ENCODE measurements around the gene SGCD. TPM values are rescaled to one million over a fixed set of nuclear protein-coding genes. Genes with fewer than 3 reads are reported as not detected.

Gene SGCD
- polyA plus RNA-seq, 1 of the 3 experiments (the other 2 are of a cell fraction), result 0.87 TPM

- no peak for TF ChIP-seq CHD2 (IDR thresholded peaks at IDR 0.05; ENCODE audit: low read length, partially characterized antibody)
These were observed 447.3 kb downstream of the SGCD start (continued) for GRCh38 chr5:156774273-156774672.

- Histone ChIP-seq H3K4me2 (no peak overlapping the region), H3F3A (replicated peaks; ENCODE audit: insufficient read depth) (no peaks in the 10 kb centered on the region), H3K27ac (ENCODE audit: low read depth in 2 of 2, low read length in 1 of 2) (no peak overlapping the region), H3K36me3 (replicated peaks in 1 of 2; ENCODE audit: control insufficient read depth in 1 of 2, insufficient read depth in 2 of 2, low read length in 1 of 2) (no peaks in the 10 kb centered on the region), H3K79me2 (ENCODE audit: insufficient read depth) (no peaks in the 10 kb centered on the region), H3K9me3 (no peaks in the 10 kb centered on the region), H3K4me3 (ENCODE audit: low read depth in 2 of 2, low read length in 1 of 2) (no peak overlapping the region), H3K9me2 (no peaks in the 10 kb centered on the region), H3K4me1 (ENCODE audit: control insufficient read depth in 1 of 2, insufficient read depth in 2 of 2, low read depth in 1 of 2, low read length in 1 of 2) (no peaks in the 10 kb centered on the region), H2AFZ (ENCODE audit: low read depth) (no peak overlapping the region), H3K9ac (no peak overlapping the region), H3K27me3 (ENCODE audit: insufficient read depth) (no peaks in the 10 kb centered on the region), H4K20me1 (ENCODE audit: insufficient read depth) (no peaks in the 10 kb centered on the region)
- no peak for DNase-seq
- ChIA-PET CTCF (no interaction called here), POLR2A (no interaction called here)
- WGBS (ENCODE audit: low lambda C conversion rate), result 35% methylated on average over 1 of the region's 1 CpG
- TF ChIP-seq TEAD4 (IDR thresholded peaks at IDR 0.05; ENCODE audit: borderline replicate concordance, insufficient read depth) (no peak), RAD21 (IDR thresholded peaks at IDR 0.05; ENCODE audit: low read length) (no peak), NRF1 (IDR thresholded peaks at IDR 0.05; ENCODE audit: low read depth, low read length) (no peak), NFIC (IDR thresholded peaks at IDR 0.05; ENCODE audit: borderline replicate concordance) (no peak), SIN3A (IDR thresholded peaks at IDR 0.05; ENCODE audit: borderline replicate concordance, low read depth, low read length) (no peak), MEF2A (IDR thresholded peaks at IDR 0.05; ENCODE audit: borderline replicate concordance, low read depth) (no peak), CTCF (IDR thresholded peaks at IDR 0.05) (no peak), JUND (IDR thresholded peaks at IDR 0.05) (no peak), CHD2 (IDR thresholded peaks at IDR 0.05; ENCODE audit: low read length, partially characterized antibody) (no peak), GABPA (IDR thresholded peaks at IDR 0.05; ENCODE audit: low read depth) (no peak), MXI1 (IDR thresholded peaks at IDR 0.05; ENCODE audit: low read depth, low read length) (no peak), RCOR1 (IDR thresholded peaks at IDR 0.05; ENCODE audit: low read length) (no peak), ELF1 (IDR thresholded peaks at IDR 0.05) (no peak)
- TF ChIP-seq, protein P1, sequence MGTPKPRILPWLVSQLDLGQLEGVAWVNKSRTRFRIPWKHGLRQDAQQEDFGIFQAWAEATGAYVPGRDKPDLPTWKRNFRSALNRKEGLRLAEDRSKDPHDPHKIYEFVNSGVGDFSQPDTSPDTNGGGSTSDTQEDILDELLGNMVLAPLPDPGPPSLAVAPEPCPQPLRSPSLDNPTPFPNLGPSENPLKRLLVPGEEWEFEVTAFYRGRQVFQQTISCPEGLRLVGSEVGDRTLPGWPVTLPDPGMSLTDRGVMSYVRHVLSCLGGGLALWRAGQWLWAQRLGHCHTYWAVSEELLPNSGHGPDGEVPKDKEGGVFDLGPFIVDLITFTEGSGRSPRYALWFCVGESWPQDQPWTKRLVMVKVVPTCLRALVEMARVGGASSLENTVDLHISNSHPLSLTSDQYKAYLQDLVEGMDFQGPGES (IDR thresholded peaks at IDR 0.05; ENCODE audit: low read depth, low read length), result no peak
- TF ChIP-seq, protein P2, sequence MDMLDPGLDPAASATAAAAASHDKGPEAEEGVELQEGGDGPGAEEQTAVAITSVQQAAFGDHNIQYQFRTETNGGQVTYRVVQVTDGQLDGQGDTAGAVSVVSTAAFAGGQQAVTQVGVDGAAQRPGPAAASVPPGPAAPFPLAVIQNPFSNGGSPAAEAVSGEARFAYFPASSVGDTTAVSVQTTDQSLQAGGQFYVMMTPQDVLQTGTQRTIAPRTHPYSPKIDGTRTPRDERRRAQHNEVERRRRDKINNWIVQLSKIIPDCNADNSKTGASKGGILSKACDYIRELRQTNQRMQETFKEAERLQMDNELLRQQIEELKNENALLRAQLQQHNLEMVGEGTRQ (IDR thresholded peaks at IDR 0.05; ENCODE audit: borderline replicate concordance, low read depth, low read length), result no peak
- TF ChIP-seq, protein P3, sequence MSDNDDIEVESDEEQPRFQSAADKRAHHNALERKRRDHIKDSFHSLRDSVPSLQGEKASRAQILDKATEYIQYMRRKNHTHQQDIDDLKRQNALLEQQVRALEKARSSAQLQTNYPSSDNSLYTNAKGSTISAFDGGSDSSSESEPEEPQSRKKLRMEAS (IDR thresholded peaks at IDR 0.05; ENCODE audit: low read depth), result no peak
These were observed 451.3 kb downstream of the SGCD start for GRCh38 chr5:156778139-156778706.

All from SK-N-SH (cell line).